DND-41 (cell line): Measurements from ENCODE around the gene LSM6.

Experiments
- ATAC-seq: fragments of 200-7000 bp; cut with Tn5 transposase; 3 replicates; pipeline ENCODE4 v1.9.1; 2021; ENCODE audit warnings: low read depth; ENCODE audit not compliant: insufficient read depth
- DNase-seq: peaks from one replicate; pipeline ENCODE4 v3.0.0-alpha.2; 2020
- H2AFZ ChIP-seq: 2 replicates; pipeline ENCODE4 v1.6.0; 2012; ENCODE audit warnings: low read depth, low read length
- H3K27ac ChIP-seq: 2 replicates; pipeline ENCODE4 v1.5.1; 2012; ENCODE audit warnings: low read length, inconsistent platforms
- H3K27me3 ChIP-seq: fragments of 200-600 bp; sonication (generic); 2 replicates; pipeline ENCODE4 v1.6.0; 2012; ENCODE audit warnings: low read length, mild to moderate bottlenecking, inconsistent platforms; ENCODE audit not compliant: insufficient read depth, poor library complexity
- H3K36me3 ChIP-seq: 2 replicates; pipeline ENCODE4 v1.5.1; 2012; ENCODE audit warnings: low read length, inconsistent platforms; ENCODE audit not compliant: insufficient read depth
- H3K4me1 ChIP-seq: 2 replicates; pipeline ENCODE4 v1.5.1; 2012; ENCODE audit warnings: mild to moderate bottlenecking, low read length; ENCODE audit not compliant: insufficient read depth
- H3K4me2 ChIP-seq: 2 replicates; pipeline ENCODE4 v1.6.0; 2012; ENCODE audit warnings: mild to moderate bottlenecking, moderate library complexity, low read length, inconsistent platforms; ENCODE audit not compliant: insufficient read depth
- H3K4me3 ChIP-seq, 2 experiments: fragments of 200-600 bp in 1 of 2; shearing (Covaris generic) in 1 of 2; 2 replicates each; pipeline ENCODE4 v1.5.1; 2012 to 2016; ENCODE audit warnings: inconsistent platforms in 2 of 2, low read length in 2 of 2, mild to moderate bottlenecking in 2 of 2, low read depth in 1 of 2, moderate library complexity in 1 of 2
- H3K79me2 ChIP-seq: 2 replicates; pipeline ENCODE4 v1.6.0; 2012; ENCODE audit warnings: low read length, inconsistent platforms; ENCODE audit not compliant: insufficient read depth
- H3K9ac ChIP-seq: 2 replicates; pipeline ENCODE4 v1.6.0; 2012; ENCODE audit warnings: low read depth, mild to moderate bottlenecking, inconsistent platforms, low read length, moderate library complexity
- H3K9me3 ChIP-seq: 2 replicates; pipeline ENCODE4 v1.5.1; 2012; ENCODE audit warnings: low read length, moderate library complexity, mild to moderate bottlenecking, inconsistent platforms; ENCODE audit not compliant: insufficient read depth, severe bottlenecking
- H4K20me1 ChIP-seq: 2 replicates; pipeline ENCODE4 v1.6.0; 2012; ENCODE audit warnings: low read length; ENCODE audit not compliant: insufficient read depth
- CTCF ChIP-seq: IDR thresholded peaks from 2 replicates; pipeline ENCODE4 v1.5.1; 2012; ENCODE audit warnings: borderline replicate concordance, low read length, moderate library complexity, mild to moderate bottlenecking; ENCODE audit not compliant: poor library complexity, severe bottlenecking; ENCODE audit errors: extremely low read depth
- EZH2 ChIP-seq: IDR thresholded peaks from 3 replicates; pipeline ENCODE4 v1.6.1; 2012; ENCODE audit warnings: borderline replicate concordance, low read depth, mild to moderate bottlenecking, moderate library complexity, low read length, inconsistent platforms; ENCODE audit not compliant: severe bottlenecking

The LSM6 gene

GRCh38 chr4:146135941-146136340 is 39.6 kb upstream of the LSM6 start:
- Histone ChIP-seq H4K20me1 (no peaks in the 10 kb centered on the region), H3K4me1 (no peaks in the 10 kb centered on the region), H3K9ac (no peak overlapping the region), H3K27me3 (no peaks in the 10 kb centered on the region), H3K9me3 (no peaks in the 10 kb centered on the region), H3K27ac (no peak overlapping the region), H3K79me2 (no peaks in the 10 kb centered on the region), H2AFZ (no peak overlapping the region), H3K4me3 (no peak overlapping the region), H3K36me3 (no peaks in the 10 kb centered on the region), H3K4me2 (no peak overlapping the region)
- no peak for DNase-seq
- no peak for TF ChIP-seq EZH2
- no peak for TF ChIP-seq CTCF
- ATAC-seq, result no peak

- Histone ChIP-seq H3K4me1 (no peaks in the 10 kb centered on the region), H3K9me3 (no peaks in the 10 kb centered on the region), H3K4me2 (no peak overlapping the region), H4K20me1 (no peaks in the 10 kb centered on the region), H3K4me3 (no peak overlapping the region), H3K9ac (no peak overlapping the region), H3K36me3 (no peaks in the 10 kb centered on the region), H3K27me3 (no peaks in the 10 kb centered on the region), H3K27ac (no peak overlapping the region), H2AFZ (no peak overlapping the region), H3K79me2 (no peaks in the 10 kb centered on the region)
- ATAC-seq, result no peak
- TF ChIP-seq EZH2, result no peak
- no peak for TF ChIP-seq CTCF
- no peak for DNase-seq
Measured at GRCh38 chr4:146142768-146143167, 32.8 kb upstream of the LSM6 start.

GRCh38 chr4:146143888-146144287 is 31.6 kb upstream of the LSM6 start:
- ATAC-seq (no peak), DNase-seq (no peak)
- H3K4me1 ChIP-seq, result no peaks in the 10 kb centered on the region
- H3K27ac ChIP-seq, result no peak overlapping the region
- no peak overlapping the region for H2AFZ ChIP-seq
- H3K9me3 ChIP-seq, result no peaks in the 10 kb centered on the region
- H3K4me3 ChIP-seq, result no peak overlapping the region
- TF ChIP-seq CTCF (no peak), EZH2 (no peak)
- H3K4me2 ChIP-seq, result no peak overlapping the region
- no peaks in the 10 kb centered on the region for H3K36me3 ChIP-seq
- H3K79me2 ChIP-seq, result no peaks in the 10 kb centered on the region
- H3K27me3 ChIP-seq, result no peaks in the 10 kb centered on the region
- H4K20me1 ChIP-seq, result no peaks in the 10 kb centered on the region
- H3K9ac ChIP-seq, result no peak overlapping the region

GRCh38 chr4:146146918-146147317 is 28.6 kb upstream of the LSM6 start:
- Histone ChIP-seq H3K9ac (no peak overlapping the region), H3K27me3 (no peaks in the 10 kb centered on the region), H3K9me3 (no peaks in the 10 kb centered on the region), H3K27ac (no peak overlapping the region), H3K4me1 (no peaks in the 10 kb centered on the region), H3K4me3 (no peak overlapping the region), H3K4me2 (no peak overlapping the region), H3K79me2 (no peaks in the 10 kb centered on the region), H3K36me3 (no peaks in the 10 kb centered on the region), H2AFZ (no peak overlapping the region), H4K20me1 (no peaks in the 10 kb centered on the region)
- ATAC-seq (no peak), DNase-seq (no peak)
- TF ChIP-seq CTCF (no peak), EZH2 (no peak)
